PC-3 (cell line): ENCODE data around the gene GOT2. TPM values are rescaled to one million over a fixed set of nuclear protein-coding genes. Genes with fewer than 3 reads are reported as not detected.
A peak's percentile ranks its signal among the peaks of the same experiment; 100 is the strongest.
"Not testable (repeated sequence)": the region's sequence is repeated elsewhere in the genome, so short reads cannot be mapped to it uniquely, and the experiment has no call there.

Experiments used
- ATAC-seq: fragments of 200-7000 bp; cut with Tn5 transposase; 2 replicates; pipeline ENCODE4 v1.9.1; 2020; ENCODE audit warnings: mild to moderate bottlenecking, moderate library complexity
- BruUV-seq: library from RNA; stranded (reverse); fragments of 400-500 nt; replicated peaks from 2 replicates; lab custom pipeline; 2021; lab: Mats Ljungman, UMichigan
- CTCF ChIA-PET: fragments of 300-600 bp; sonication (Branson Sonifier 250); formaldehyde crosslinking; loops from one replicate; lab custom pipeline; 2022; ENCODE audit warnings: antibody characterized with exemption; lab: Charles Lee
- POLR2A ChIA-PET: fragments of 300-600 bp; sonication (Branson Sonifier 250); formaldehyde crosslinking; loops from one replicate; lab custom pipeline; 2022; ENCODE audit warnings: antibody characterized with exemption; ENCODE audit not compliant: unreplicated experiment; lab: Charles Lee
- DNase-seq: peaks from one replicate; pipeline ENCODE4 v3.0.0-alpha.2; 2015
- H2AFZ ChIP-seq: fragments of 300-600 bp; sonication (generic); 2 replicates; pipeline ENCODE4 v1.6.0; 2016; ENCODE audit warnings: antibody characterized with exemption, low read length
- H3F3A ChIP-seq: fragments of 300-600 bp; sonication (generic); one replicate; pipeline ENCODE4 v1.6.0; 2017; ENCODE audit warnings: antibody characterized with exemption, low read length, control low read depth, mild to moderate bottlenecking; ENCODE audit not compliant: unreplicated experiment
- H3K27ac ChIP-seq: fragments of 300-600 bp; sonication (generic); 2 replicates; pipeline ENCODE4 v1.5.1; 2016; ENCODE audit warnings: mild to moderate bottlenecking, low read length
- H3K27me3 ChIP-seq: fragments of 300-600 bp; sonication (generic); 2 replicates; pipeline ENCODE4 v1.6.1; 2016; ENCODE audit warnings: low read length, mixed read lengths
- H3K36me3 ChIP-seq: fragments of 300-600 bp; sonication (generic); 2 replicates; pipeline ENCODE4 v1.6.1; 2016; ENCODE audit warnings: low read depth, mixed run types, low read length, mixed read lengths
- H3K4me1 ChIP-seq: fragments of 300-600 bp; sonication (generic); 2 replicates; pipeline ENCODE4 v1.5.1; 2016; ENCODE audit warnings: low read length; ENCODE audit not compliant: insufficient read depth
- H3K4me2 ChIP-seq: fragments of 300-600 bp; sonication (generic); 2 replicates; pipeline ENCODE4 v1.6.0; 2016; ENCODE audit warnings: low read length
- H3K4me3 ChIP-seq: fragments of 300-600 bp; sonication (generic); 2 replicates; pipeline ENCODE4 v1.5.1; 2016; ENCODE audit warnings: mild to moderate bottlenecking, low read length, mixed read lengths
- H3K79me2 ChIP-seq: fragments of 300-600 bp; sonication (generic); 2 replicates; pipeline ENCODE4 v1.6.1; 2017; ENCODE audit warnings: low read length, mixed read lengths
- H3K9ac ChIP-seq: fragments of 300-600 bp; sonication (generic); 2 replicates; pipeline ENCODE4 v1.6.0; 2016; ENCODE audit warnings: mild to moderate bottlenecking, low read length
- H3K9me2 ChIP-seq: fragments of 300-600 bp; sonication (generic); replicated peaks from 2 replicates; pipeline ENCODE4 v1.6.1; 2016; ENCODE audit warnings: mixed run types, low read length, mixed read lengths
- H3K9me3 ChIP-seq: fragments of 300-600 bp; sonication (generic); 2 replicates; pipeline ENCODE4 v1.6.1; 2016; ENCODE audit warnings: low read length, mixed read lengths
- H4K20me1 ChIP-seq: fragments of 300-600 bp; sonication (generic); 2 replicates; pipeline ENCODE4 v1.6.1; 2016; ENCODE audit warnings: low read length, mixed read lengths
- EZH2 ChIP-seq: fragments of 300-600 bp; sonication (generic); IDR thresholded peaks from one replicate; pipeline ENCODE4 v1.6.1; 2017; ENCODE audit warnings: antibody characterized with exemption, mild to moderate bottlenecking, low read length; ENCODE audit not compliant: unreplicated experiment
- EZH2phosphoT487 ChIP-seq: fragments of 300-600 bp; sonication (generic); IDR thresholded peaks from 2 replicates; pipeline ENCODE4 v1.6.1; 2018; ENCODE audit warnings: mild to moderate bottlenecking, antibody characterized with exemption, low read length, borderline replicate concordance
- intact Hi-C: fragments of 100-400 bp; cut with micrococcal nuclease; formaldehyde crosslinking; loops from 2 replicates; pipeline ENCODE4 v1.9.0; 2023
- total RNA-seq: library from RNA; depleted of rRNA; stranded (reverse); fragments of >200 nt; gene quantifications from 2 replicates; pipeline ENCODE4 v1.2.3, GENCODE V29; 2014; rRNA removed
- TF ChIP-seq, protein P1 (sequence below): fragments of 300-600 bp; sonication (generic); conservative IDR thresholded peaks from 2 replicates; pipeline ENCODE4 v1.5.1; 2017; ENCODE audit warnings: antibody characterized with exemption, low read depth, mild to moderate bottlenecking, low read length

GOT2 gene
- total RNA-seq, 1 experiment from 2014 or later = 83.6 TPM

DNA sequence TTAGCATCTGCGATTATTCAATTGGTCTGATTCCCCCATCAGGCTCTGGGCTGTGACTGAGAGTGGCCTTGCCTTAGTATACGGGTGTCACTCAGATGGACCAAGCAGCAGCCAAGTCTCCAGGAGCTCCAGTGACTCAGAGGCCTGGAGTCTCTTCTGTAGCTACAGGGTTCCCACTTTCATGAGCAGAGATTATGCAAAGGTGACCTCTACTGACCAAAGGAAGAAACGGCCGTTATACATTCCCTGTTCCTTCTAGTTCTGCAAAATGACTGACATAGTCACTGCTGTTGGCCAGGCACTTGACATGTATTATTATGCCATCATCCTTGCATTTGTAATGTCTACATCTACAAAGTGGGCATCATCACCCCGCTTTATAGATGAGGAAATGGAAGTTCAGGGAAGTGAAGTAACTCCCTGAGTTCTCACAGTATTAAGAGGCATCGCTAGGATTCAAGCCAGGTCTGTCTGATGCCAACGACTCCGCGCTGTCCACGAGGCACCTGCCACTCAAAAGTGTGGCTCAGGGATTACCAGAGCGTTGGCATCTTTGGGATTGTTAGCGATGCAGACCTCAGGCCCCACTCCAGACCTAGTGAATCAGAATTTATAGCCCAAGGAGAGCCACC lies 72.8 kb downstream of the GOT2 start:
- no peak for TF ChIP-seq EZH2
- TF ChIP-seq, protein P1, sequence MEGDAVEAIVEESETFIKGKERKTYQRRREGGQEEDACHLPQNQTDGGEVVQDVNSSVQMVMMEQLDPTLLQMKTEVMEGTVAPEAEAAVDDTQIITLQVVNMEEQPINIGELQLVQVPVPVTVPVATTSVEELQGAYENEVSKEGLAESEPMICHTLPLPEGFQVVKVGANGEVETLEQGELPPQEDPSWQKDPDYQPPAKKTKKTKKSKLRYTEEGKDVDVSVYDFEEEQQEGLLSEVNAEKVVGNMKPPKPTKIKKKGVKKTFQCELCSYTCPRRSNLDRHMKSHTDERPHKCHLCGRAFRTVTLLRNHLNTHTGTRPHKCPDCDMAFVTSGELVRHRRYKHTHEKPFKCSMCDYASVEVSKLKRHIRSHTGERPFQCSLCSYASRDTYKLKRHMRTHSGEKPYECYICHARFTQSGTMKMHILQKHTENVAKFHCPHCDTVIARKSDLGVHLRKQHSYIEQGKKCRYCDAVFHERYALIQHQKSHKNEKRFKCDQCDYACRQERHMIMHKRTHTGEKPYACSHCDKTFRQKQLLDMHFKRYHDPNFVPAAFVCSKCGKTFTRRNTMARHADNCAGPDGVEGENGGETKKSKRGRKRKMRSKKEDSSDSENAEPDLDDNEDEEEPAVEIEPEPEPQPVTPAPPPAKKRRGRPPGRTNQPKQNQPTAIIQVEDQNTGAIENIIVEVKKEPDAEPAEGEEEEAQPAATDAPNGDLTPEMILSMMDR = peak; percentile 74
- no peaks in the 10 kb centered on the region for H3K9me3 ChIP-seq
- H3K4me1 ChIP-seq = no peaks in the 10 kb centered on the region
- ChIA-PET CTCF (interaction anchor here (0.6 to 1.0 kb wide), 11 partner anchors 23 to 676 kb away, joined by 3 to 20 read pairs (median 5); partner anchors contain the start of genes NDRG4 and SLC38A7), POLR2A (no interaction called here)
- H3K36me3 ChIP-seq = no peaks in the 10 kb centered on the region
- no peak overlapping the region for H2AFZ ChIP-seq
- no TSS peak for BruUV-seq
- H4K20me1 ChIP-seq = no peaks in the 10 kb centered on the region
- H3K27me3 ChIP-seq = no peaks in the 10 kb centered on the region
- H3K4me2 ChIP-seq = no peak overlapping the region
- no peaks in the 10 kb centered on the region for H3K9me2 ChIP-seq
- no peak overlapping the region for H3K9ac ChIP-seq
- no peak overlapping the region for H3K4me3 ChIP-seq
- DNase-seq (peak; percentile 85), ATAC-seq (peak; percentile 99)
- no peaks in the 10 kb centered on the region for H3K79me2 ChIP-seq
- H3F3A ChIP-seq = no peaks in the 10 kb centered on the region
- no peak overlapping the region for H3K27ac ChIP-seq
- intact Hi-C loops = loop anchor here (1.0 to 10.0 kb wide), 2 partner anchors 149 to 327 kb away; no protein-coding TSS in a partner anchor

DNA sequence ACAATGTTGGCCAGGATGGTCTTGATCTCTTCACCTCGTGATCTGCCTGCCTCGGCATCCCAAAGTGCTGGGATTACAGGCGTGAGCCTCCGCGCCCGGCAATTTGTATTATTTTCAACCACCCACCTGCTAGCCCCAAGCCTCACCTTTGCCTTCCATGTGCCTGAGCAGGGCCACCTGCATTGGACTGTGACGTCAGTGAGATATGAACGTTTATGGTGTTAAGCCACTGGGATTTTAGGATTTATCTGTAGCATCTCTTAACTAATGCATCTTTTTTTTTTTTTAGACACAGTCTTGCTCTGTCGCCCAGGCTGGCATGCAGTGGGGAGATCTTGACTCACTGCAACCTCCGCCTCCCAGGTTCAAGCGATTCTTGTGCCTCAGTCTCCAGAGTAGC lies 74.2 kb downstream of the GOT2 start:
- H3K4me3 ChIP-seq, DNase-seq, H3K4me2 ChIP-seq, H4K20me1 ChIP-seq, CTCF ChIA-PET, H3K9ac ChIP-seq, H3F3A ChIP-seq, ATAC-seq, H3K9me2 ChIP-seq, H3K27ac ChIP-seq, H3K4me1 ChIP-seq, H3K27me3 ChIP-seq, H3K79me2 ChIP-seq, BruUV-seq, H3K36me3 ChIP-seq, H2AFZ ChIP-seq, POLR2A ChIA-PET, H3K9me3 ChIP-seq: not testable (repeated sequence)
- intact Hi-C loops = loop anchor here (10.0 kb wide), 1 partner anchor 325 kb away; no protein-coding TSS in a partner anchor

DNA sequence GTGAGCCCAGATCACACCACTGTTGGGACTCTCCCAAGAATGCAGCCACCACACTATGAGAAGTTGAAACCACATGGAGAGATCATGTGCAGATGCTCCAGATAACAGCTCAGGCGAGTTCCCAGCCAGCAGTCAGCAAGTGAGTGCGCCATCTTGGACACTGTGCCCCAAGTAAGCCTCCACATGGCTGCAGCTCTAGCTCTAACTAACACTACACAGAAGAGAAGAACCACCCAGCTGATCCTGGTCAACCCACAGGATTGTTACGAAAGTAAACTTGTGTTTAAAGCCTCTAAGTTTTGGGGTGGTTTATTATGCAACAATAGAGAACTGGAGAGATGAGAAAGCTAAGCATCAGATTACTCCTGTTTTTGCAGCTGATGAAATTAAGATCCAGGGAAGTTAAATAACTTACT lies 75.3 kb downstream of the GOT2 start:
- intact Hi-C loops = no loop called here
- no peaks in the 10 kb centered on the region for H3K36me3 ChIP-seq

More for the DNA sequence above, 75.3 kb downstream of the GOT2 start:
- Histone ChIP-seq H3F3A (no peaks in the 10 kb centered on the region), H3K4me3 (no peak overlapping the region), H3K27me3 (no peaks in the 10 kb centered on the region), H2AFZ (no peak overlapping the region), H3K79me2 (no peaks in the 10 kb centered on the region), H3K9me2 (no peaks in the 10 kb centered on the region), H3K27ac (no peak overlapping the region), H3K4me2 (no peak overlapping the region), H3K4me1 (no peaks in the 10 kb centered on the region), H3K9me3 (no peaks in the 10 kb centered on the region), H3K9ac (no peak overlapping the region), H4K20me1 (no peaks in the 10 kb centered on the region)
- CTCF ChIA-PET = interaction anchor here (0.7 kb wide), 1 partner anchor 17 kb away, joined by 3 read pairs; no protein-coding TSS in a partner anchor
- DNase-seq (no peak), ATAC-seq (no peak)
- POLR2A ChIA-PET = no interaction called here
- no TSS peak for BruUV-seq
- TF ChIP-seq EZH2phosphoT487 (no peak), EZH2 (no peak)
- TF ChIP-seq, protein P1 = no peak

Other genes starting within 250 kb of the GOT2 start
- gene NDRG4, start 234.2 kb downstream of the GOT2 start, total RNA-seq = 14.2 and 26.6 TPM in 2 replicates
- gene SETD6, start 218.8 kb downstream of the GOT2 start, total RNA-seq = 22.0 and 22.5 TPM in 2 replicates
- gene CNOT1, start 104.5 kb downstream of the GOT2 start, total RNA-seq = 132 and 135 TPM in 2 replicates
- 4.0 and 7.3 TPM in 2 replicates for gene SLC38A7, start 49.5 kb downstream of the GOT2 start, total RNA-seq